HEK293T (cell line): ENCODE data around the gene TMEM38A.

Experiments used
- ELF4 ChIP-seq: fragments of 450-650 bp; IDR thresholded peaks from 2 replicates; pipeline ENCODE4 v1.6.1; 2017; ENCODE audit warnings: antibody characterized with exemption
- FOXA1 ChIP-seq: fragments of 450-650 bp; IDR thresholded peaks from 2 replicates; pipeline ENCODE4 v1.6.1; 2016; ENCODE audit warnings: mild to moderate bottlenecking
- SP1 ChIP-seq: fragments of 450-650 bp; IDR thresholded peaks from 2 replicates; pipeline ENCODE4 v1.6.1; 2017
- SUZ12 ChIP-seq: fragments of 450-650 bp; IDR thresholded peaks from 2 replicates; pipeline ENCODE4 v1.6.1; 2016; ENCODE audit warnings: mild to moderate bottlenecking
- ZNF384 ChIP-seq: fragments of 450-650 bp; IDR thresholded peaks from 2 replicates; pipeline ENCODE4 v1.6.1; 2016

- TF ChIP-seq SP1 = no peak
- no peak for TF ChIP-seq SUZ12
- TF ChIP-seq ELF4 = no peak
- no peak for TF ChIP-seq FOXA1
- TF ChIP-seq ZNF384 = no peak
Observed at GRCh38 chr19:16702123-16702522, 41.2 kb downstream of the TMEM38A start.
